Activated CD4-positive, alpha-beta T cell treated with anti-CD3 and anti-CD28 coated beads, Interleukin-2, amount 10 ng/mL, durations not matched to agents 24 days and 14 days (primary cell): ENCODE data around the gene ALOXE3. TPM values are rescaled to one million over a fixed set of nuclear protein-coding genes. Genes with fewer than 3 reads are reported as not detected.
"Not testable (repeated sequence)": the region's sequence is repeated elsewhere in the genome, so short reads cannot be mapped to it uniquely, and the experiment has no call there.

Experiments
- DNase-seq: peaks from one replicate; pipeline ENCODE4 v3.0.0; 2022
- H3K27ac Mint-ChIP-seq: one replicate; pipeline ENCODE4 v1.8.0; 2022; ENCODE audit warnings: mild to moderate bottlenecking, mixed read lengths
- H3K27me3 Mint-ChIP-seq: one replicate; pipeline ENCODE4 v1.8.0; 2022; ENCODE audit warnings: mixed read lengths
- H3K36me3 Mint-ChIP-seq: one replicate; pipeline ENCODE4 v1.8.0; 2022; ENCODE audit warnings: low read depth, mild to moderate bottlenecking, mixed read lengths
- H3K4me1 Mint-ChIP-seq: one replicate; pipeline ENCODE4 v1.8.0; 2021; ENCODE audit warnings: mixed read lengths
- H3K4me3 Mint-ChIP-seq: one replicate; pipeline ENCODE4 v1.8.0; 2022; ENCODE audit warnings: mild to moderate bottlenecking, moderate library complexity, mixed read lengths
- H3K9me3 Mint-ChIP-seq: one replicate; pipeline ENCODE4 v1.8.0; 2021; ENCODE audit warnings: mixed read lengths
- intact Hi-C: fragments of 100-400 bp; cut with micrococcal nuclease; formaldehyde crosslinking; loops from one replicate; pipeline ENCODE4 v1.15.1; 2023
- total RNA-seq: library from RNA; stranded (reverse); gene quantifications from 2 replicates; pipeline ENCODE4 v1.2.3, GENCODE V29; 2022

ALOXE3 gene
- total RNA-seq, 1 donor from 2014 or later: not detected

GRCh38 chr17:8117367-8117979 is 841 bp downstream of the ALOXE3 start:
- peak; percentile 63 for DNase-seq
- H3K9me3 Mint-ChIP-seq: no peaks in the 10 kb centered on the region
- H3K4me3 Mint-ChIP-seq: peak overlapping the region; percentile 91
- no peak overlapping the region for H3K27ac Mint-ChIP-seq
- H3K4me1 Mint-ChIP-seq: peaks cover 39% of the 10 kb centered on the region
- peaks cover 60% of the 10 kb centered on the region for H3K27me3 Mint-ChIP-seq
- intact Hi-C loops: loop anchor here (10.0 kb wide), 1 partner anchor 203 kb away; the partner anchor contains the start of gene RNF227
- peaks cover 4% of the 10 kb centered on the region for H3K36me3 Mint-ChIP-seq

DNA sequence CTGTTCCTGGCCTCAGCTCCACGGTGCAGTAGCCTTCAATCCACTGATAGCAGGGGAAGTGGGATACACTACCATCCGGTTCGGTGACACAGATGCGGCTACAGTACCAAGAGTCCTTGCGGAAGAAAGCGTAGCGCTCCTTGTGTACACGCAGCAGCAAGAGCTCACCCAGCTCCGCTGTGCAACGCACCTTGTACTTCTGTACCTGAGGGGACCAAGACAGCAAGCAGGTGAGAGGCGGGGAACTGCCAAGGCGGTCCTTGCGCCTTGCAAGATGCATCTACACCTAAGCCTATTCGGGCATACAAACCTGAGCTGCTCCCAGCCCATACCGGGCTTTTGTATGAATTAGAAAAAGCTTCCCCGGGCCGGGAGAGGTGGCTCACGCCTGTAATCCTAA is 1.5 kb downstream of the ALOXE3 start:
- intact Hi-C loops: loop anchor here (10.0 kb wide), 1 partner anchor 202 kb away; the partner anchor contains the start of gene RNF227
- DNase-seq: no peak
- peaks cover 4% of the 10 kb centered on the region for H3K36me3 Mint-ChIP-seq
- H3K27ac Mint-ChIP-seq: no peak overlapping the region
- H3K4me1 Mint-ChIP-seq: peaks cover 37% of the 10 kb centered on the region
- H3K9me3 Mint-ChIP-seq: no peaks in the 10 kb centered on the region
- peaks cover 61% of the 10 kb centered on the region for H3K27me3 Mint-ChIP-seq
- H3K4me3 Mint-ChIP-seq: no peak overlapping the region

GRCh38 chr17:8110907-8111306 is 7.4 kb downstream of the ALOXE3 start:
- intact Hi-C loops: loop anchor here (2.0 to 10.0 kb wide), 3 partner anchors 16 to 196 kb away; partner anchors contain the start of gene RNF227
- Mint-ChIP-seq H3K4me3 (peak overlapping the region; percentile 11), H3K36me3 (no peaks in the 10 kb centered on the region), H3K4me1 (peaks cover 6% of the 10 kb centered on the region), H3K27ac (peak overlapping the region; percentile 10), H3K27me3 (peaks cover 49% of the 10 kb centered on the region), H3K9me3 (no peaks in the 10 kb centered on the region)
- no peak for DNase-seq

DNA sequence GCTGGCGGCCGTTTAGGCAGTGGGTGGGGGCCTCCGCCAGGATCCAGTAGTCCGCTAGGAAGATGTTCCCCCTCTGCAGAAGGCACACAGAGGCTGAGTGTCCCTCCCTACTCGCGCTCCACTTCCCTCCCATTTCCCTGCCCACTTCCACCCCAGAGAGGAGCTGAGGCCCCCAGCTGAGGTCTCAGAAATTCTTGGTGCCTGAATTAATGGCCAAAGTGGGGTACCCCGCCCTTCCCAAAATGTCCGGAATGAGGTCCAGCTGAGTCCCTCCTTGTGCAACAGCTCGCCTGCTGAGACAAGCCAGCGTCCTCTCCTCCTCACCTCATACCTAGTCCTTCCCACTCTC is 7.9 kb downstream of the ALOXE3 start:
- intact Hi-C loops: loop anchor here (2.0 to 10.0 kb wide), 3 partner anchors 16 to 196 kb away; partner anchors contain the start of gene RNF227
- Mint-ChIP-seq H3K4me3 (no peak overlapping the region), H3K4me1 (peaks cover 6% of the 10 kb centered on the region), H3K9me3 (no peaks in the 10 kb centered on the region), H3K27ac (no peak overlapping the region), H3K36me3 (no peaks in the 10 kb centered on the region), H3K27me3 (peaks cover 47% of the 10 kb centered on the region)
- DNase-seq: no peak

- Mint-ChIP-seq H3K4me3 (peak overlapping the region; percentile 43), H3K27ac (no peak overlapping the region), H3K9me3 (no peaks in the 10 kb centered on the region), H3K27me3 (peaks cover 42% of the 10 kb centered on the region), H3K4me1 (peaks cover 6% of the 10 kb centered on the region), H3K36me3 (no peaks in the 10 kb centered on the region)
- intact Hi-C loops: loop anchor here (2.0 to 10.0 kb wide), 3 partner anchors 15 to 195 kb away; partner anchors contain the start of gene RNF227
- peak; percentile 94 for DNase-seq
Measured at GRCh38 chr17:8109661-8110455, 8.5 kb downstream of the ALOXE3 start.

DNA sequence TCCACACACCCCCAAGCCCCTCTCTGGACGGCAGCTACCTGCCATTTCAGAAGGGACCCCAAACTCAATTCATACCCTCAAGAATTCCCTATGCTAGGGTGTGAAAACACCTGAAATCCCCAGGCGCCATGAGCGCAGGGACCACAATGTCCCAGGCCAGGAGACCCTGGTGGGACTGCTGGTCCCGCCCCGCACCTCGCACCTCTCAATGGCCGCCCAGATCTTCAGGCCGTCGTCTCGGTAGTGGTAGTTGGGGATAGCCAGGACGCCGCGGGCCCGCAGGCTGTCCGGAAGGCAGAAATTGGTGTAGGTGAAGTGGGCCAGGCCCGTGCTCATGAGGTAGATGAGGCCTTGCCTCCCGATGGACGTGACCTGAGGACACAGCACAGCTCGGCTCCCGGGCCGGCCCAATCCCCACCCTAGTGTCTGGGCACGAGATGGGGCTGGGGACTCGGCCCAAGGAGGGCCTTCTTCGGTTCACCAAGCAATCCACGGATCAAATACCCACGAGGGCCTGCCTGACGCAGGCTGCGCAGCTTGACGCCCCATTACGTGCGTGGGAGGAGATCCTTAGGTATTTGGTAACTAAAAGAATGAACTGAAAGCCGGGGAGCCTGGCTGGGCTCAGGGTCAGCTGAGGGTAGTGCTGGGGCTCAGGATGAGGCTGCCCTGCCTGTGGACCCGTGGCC is 9.2 kb downstream of the ALOXE3 start:
- H3K4me3 Mint-ChIP-seq: no peak overlapping the region
- no peaks in the 10 kb centered on the region for H3K36me3 Mint-ChIP-seq
- no peak overlapping the region for H3K27ac Mint-ChIP-seq
- peaks cover 6% of the 10 kb centered on the region for H3K4me1 Mint-ChIP-seq
- H3K27me3 Mint-ChIP-seq: peaks cover 35% of the 10 kb centered on the region
- intact Hi-C loops: no loop called here
- no peak for DNase-seq
- no peaks in the 10 kb centered on the region for H3K9me3 Mint-ChIP-seq

- H3K4me1 Mint-ChIP-seq, DNase-seq, intact Hi-C loops, H3K4me3 Mint-ChIP-seq, H3K36me3 Mint-ChIP-seq, H3K27ac Mint-ChIP-seq, H3K9me3 Mint-ChIP-seq: not testable (repeated sequence)
- peaks cover 23% of the 10 kb centered on the region for H3K27me3 Mint-ChIP-seq
Measured at GRCh38 chr17:8106980-8107379, 11.3 kb downstream of the ALOXE3 start.

DNA sequence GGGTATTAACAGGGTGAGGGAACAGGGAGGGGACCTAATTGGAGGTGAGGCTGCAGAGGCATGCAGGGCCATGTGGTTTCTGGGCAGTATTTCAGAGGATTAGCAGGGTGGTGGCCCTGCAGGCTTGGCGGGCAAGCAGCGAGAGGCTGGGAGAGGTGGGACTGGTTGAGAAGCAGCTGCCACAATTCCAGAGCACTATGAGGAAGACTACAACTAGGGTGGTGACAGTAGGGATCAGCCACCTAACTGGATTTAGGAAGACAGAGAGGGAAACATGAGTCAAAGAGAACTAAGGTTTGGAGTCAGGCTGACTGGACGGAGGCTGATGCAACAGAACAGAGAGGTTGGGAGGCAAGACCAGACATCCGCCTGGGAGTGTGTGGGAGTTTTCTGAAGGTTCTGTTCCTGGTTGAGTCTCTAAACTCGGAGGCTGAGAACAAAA is 12.3 kb downstream of the ALOXE3 start:
- peaks cover 6% of the 10 kb centered on the region for H3K4me1 Mint-ChIP-seq
- intact Hi-C loops: no loop called here
- no peak for DNase-seq
- H3K27ac Mint-ChIP-seq: no peak overlapping the region
- H3K4me3 Mint-ChIP-seq: no peak overlapping the region
- H3K27me3 Mint-ChIP-seq: peaks cover 16% of the 10 kb centered on the region
- no peaks in the 10 kb centered on the region for H3K36me3 Mint-ChIP-seq
- H3K9me3 Mint-ChIP-seq: no peaks in the 10 kb centered on the region

GRCh38 chr17:8104911-8105310 is 13.4 kb downstream of the ALOXE3 start:
- no peak for DNase-seq
- H3K36me3 Mint-ChIP-seq: no peaks in the 10 kb centered on the region
- H3K4me3 Mint-ChIP-seq: no peak overlapping the region
- no peaks in the 10 kb centered on the region for H3K9me3 Mint-ChIP-seq
- no peak overlapping the region for H3K27ac Mint-ChIP-seq
- H3K27me3 Mint-ChIP-seq: peaks cover 15% of the 10 kb centered on the region
- intact Hi-C loops: no loop called here
- peaks cover 2% of the 10 kb centered on the region for H3K4me1 Mint-ChIP-seq

- Mint-ChIP-seq H3K27ac (no peak overlapping the region), H3K27me3 (peaks cover 15% of the 10 kb centered on the region), H3K9me3 (no peaks in the 10 kb centered on the region), H3K4me1 (peaks cover 2% of the 10 kb centered on the region), H3K36me3 (no peaks in the 10 kb centered on the region), H3K4me3 (no peak overlapping the region)
- intact Hi-C loops: no loop called here
- no peak for DNase-seq
Measured at GRCh38 chr17:8103549-8103948, 14.8 kb downstream of the ALOXE3 start.

GRCh38 chr17:8101721-8102120 is 16.6 kb downstream of the ALOXE3 start:
- Mint-ChIP-seq H3K4me1 (peaks cover under 1% of the 10 kb centered on the region), H3K4me3 (no peak overlapping the region), H3K27me3 (peaks cover 10% of the 10 kb centered on the region), H3K36me3 (no peaks in the 10 kb centered on the region), H3K9me3 (no peaks in the 10 kb centered on the region), H3K27ac (no peak overlapping the region)
- DNase-seq: no peak
- intact Hi-C loops: no loop called here

DNA sequence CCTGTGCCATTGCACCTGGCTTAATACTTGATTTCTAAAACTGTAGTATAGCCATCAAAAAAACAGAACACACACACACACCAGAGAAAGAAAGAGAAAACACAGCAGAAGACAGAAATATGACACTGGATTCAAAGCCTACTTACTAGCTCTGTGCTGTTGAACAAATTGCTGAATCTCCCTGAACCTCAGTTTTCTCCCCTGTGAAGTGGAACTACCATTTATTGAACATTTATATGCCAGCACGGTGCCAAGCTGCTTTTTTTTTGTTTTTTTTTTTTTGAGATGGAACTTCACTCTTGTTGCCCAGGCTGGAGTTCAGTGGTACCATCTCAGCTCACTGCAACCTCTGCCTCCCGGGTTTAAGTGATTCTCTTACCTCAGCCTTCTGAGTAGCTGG is 17.6 kb downstream of the ALOXE3 start:
- Mint-ChIP-seq H3K27me3 (peaks cover 9% of the 10 kb centered on the region), H3K9me3 (no peaks in the 10 kb centered on the region), H3K4me3 (no peak overlapping the region), H3K27ac (no peak overlapping the region), H3K36me3 (no peaks in the 10 kb centered on the region), H3K4me1 (no peaks in the 10 kb centered on the region)
- intact Hi-C loops: no loop called here
- no peak for DNase-seq

GRCh38 chr17:8100111-8100510 is 18.2 kb downstream of the ALOXE3 start:
- Mint-ChIP-seq H3K4me3 (no peak overlapping the region), H3K9me3 (no peaks in the 10 kb centered on the region), H3K27ac (no peak overlapping the region), H3K36me3 (no peaks in the 10 kb centered on the region), H3K4me1 (no peaks in the 10 kb centered on the region), H3K27me3 (peaks cover 11% of the 10 kb centered on the region)
- intact Hi-C loops: no loop called here
- no peak for DNase-seq

- peaks cover 18% of the 10 kb centered on the region for H3K27me3 Mint-ChIP-seq
- no peaks in the 10 kb centered on the region for H3K36me3 Mint-ChIP-seq
- H3K4me3 Mint-ChIP-seq: no peak overlapping the region
- intact Hi-C loops: no loop called here
- H3K27ac Mint-ChIP-seq: no peak overlapping the region
- H3K4me1 Mint-ChIP-seq: peaks cover 8% of the 10 kb centered on the region
- no peak for DNase-seq
- H3K9me3 Mint-ChIP-seq: no peaks in the 10 kb centered on the region
Measured at GRCh38 chr17:8096541-8096940, 21.8 kb downstream of the ALOXE3 start.
